Psoas muscle (tissue), 8 donors: ENCODE results near the gene TMEM217. TPM values are rescaled to one million over a fixed set of nuclear protein-coding genes. Genes with fewer than 3 reads are reported as not detected.
A peak's percentile ranks its signal among the peaks of the same experiment; 100 is the strongest.

ENCODE experiments used
- ATAC-seq, 4 donors: fragments of 200-7000 bp; cut with Tn5 transposase; one replicate each; pipeline ENCODE4 v1.9.1; 2020; ENCODE audit warnings: moderate library complexity in 3 of 4, mild to moderate bottlenecking in 2 of 4
- DNase-seq, 2 donors: peaks; one replicate each; pipeline ENCODE4 v3.0.0-alpha.2; 2020
- H3K27ac ChIP-seq: fragments of 200-600 bp; one replicate; pipeline ENCODE4 v1.8.0; 2022
- H3K27me3 ChIP-seq, 3 donors: fragments of 200-600 bp in 1 of 3; one replicate each; pipeline versions ENCODE4 v1.6.1 to v1.8.0; 2013 to 2022; ENCODE audit warnings: low read length in 2 of 3, mild to moderate bottlenecking in 2 of 3, moderate library complexity in 1 of 3; ENCODE audit not compliant: insufficient read depth in 3 of 3
- H3K36me3 ChIP-seq, 2 donors: fragments of 200-600 bp in 1 of 2; one replicate each; pipeline versions ENCODE4 v1.6.1 to v1.8.0; 2013 to 2022; ENCODE audit warnings: low read depth in 1 of 2, mild to moderate bottlenecking in 1 of 2, moderate library complexity in 1 of 2; ENCODE audit not compliant: insufficient read depth in 1 of 2
- H3K4me1 ChIP-seq: fragments of 200-600 bp; one replicate; pipeline ENCODE4 v1.8.0; 2022
- H3K4me3 ChIP-seq: fragments of 200-600 bp; one replicate; pipeline ENCODE4 v1.8.0; 2022; ENCODE audit warnings: mild to moderate bottlenecking
- H3K9me3 ChIP-seq: fragments of 200-600 bp; one replicate; pipeline ENCODE4 v1.8.0; 2022
- CTCF ChIP-seq: fragments of 200-600 bp; IDR thresholded peaks from one replicate; pipeline ENCODE4 v1.8.0; 2022; ENCODE audit warnings: antibody characterized with exemption
- WGBS, 3 donors: extraction: QIAGEN DNeasy Blood & Tissue Kit; methylation state at CpG; one replicate each; pipeline versions ENCODE4 v1.1.6 to v1.1.7; 2013; 5-methylcytosine and 5-hydroxymethylcytosine counted together
- intact Hi-C, 2 donors: fragments of 100-400 bp; cut with DNase I; formaldehyde crosslinking; loops; one replicate each; pipeline versions ENCODE4 v1.11.0 to v1.14.2; 2022
- polyA plus RNA-seq, 3 donors: library from polyadenylated mRNA; stranded (reverse); fragments of 200-250 nt; gene quantifications; one replicate each; pipeline ENCODE4 v1.2.3, GENCODE V29; 2013
- total RNA-seq, 4 donors: library from RNA; stranded (reverse); fragmentation: NEBNext Ultra II Directional in 2 of 4; extraction: Animal tissue kit (Norgen Biotek cat#: 25700) in 2 of 4; gene quantifications; one replicate each; pipeline versions ENCODE4 v1.2.1 to v1.2.4, GENCODE V29; 2021 to 2023
- donor health status: healthy with polysubstance abuse.
- donor health status: DM: no; HTN: no; CAD: no; lungs with moderate emphysema.
- donor health status: Bipolar disorder and iron deficiency.
- donor health status: healthy.
- donor health status: DM: yes; HTN: yes; CAD: no.
- donor health status: DM: no; HTN: no; CAD: no.
- donor health status: DM: no; HTN: no; CAD: no.
- donor health status: DM: yes; HTN: yes; CAD: no.

The TMEM217 gene
- total and polyA plus RNA-seq, 7 donors: 0.05 to 4.3 (median 0.31) TPM; not detected in 1

DNA sequence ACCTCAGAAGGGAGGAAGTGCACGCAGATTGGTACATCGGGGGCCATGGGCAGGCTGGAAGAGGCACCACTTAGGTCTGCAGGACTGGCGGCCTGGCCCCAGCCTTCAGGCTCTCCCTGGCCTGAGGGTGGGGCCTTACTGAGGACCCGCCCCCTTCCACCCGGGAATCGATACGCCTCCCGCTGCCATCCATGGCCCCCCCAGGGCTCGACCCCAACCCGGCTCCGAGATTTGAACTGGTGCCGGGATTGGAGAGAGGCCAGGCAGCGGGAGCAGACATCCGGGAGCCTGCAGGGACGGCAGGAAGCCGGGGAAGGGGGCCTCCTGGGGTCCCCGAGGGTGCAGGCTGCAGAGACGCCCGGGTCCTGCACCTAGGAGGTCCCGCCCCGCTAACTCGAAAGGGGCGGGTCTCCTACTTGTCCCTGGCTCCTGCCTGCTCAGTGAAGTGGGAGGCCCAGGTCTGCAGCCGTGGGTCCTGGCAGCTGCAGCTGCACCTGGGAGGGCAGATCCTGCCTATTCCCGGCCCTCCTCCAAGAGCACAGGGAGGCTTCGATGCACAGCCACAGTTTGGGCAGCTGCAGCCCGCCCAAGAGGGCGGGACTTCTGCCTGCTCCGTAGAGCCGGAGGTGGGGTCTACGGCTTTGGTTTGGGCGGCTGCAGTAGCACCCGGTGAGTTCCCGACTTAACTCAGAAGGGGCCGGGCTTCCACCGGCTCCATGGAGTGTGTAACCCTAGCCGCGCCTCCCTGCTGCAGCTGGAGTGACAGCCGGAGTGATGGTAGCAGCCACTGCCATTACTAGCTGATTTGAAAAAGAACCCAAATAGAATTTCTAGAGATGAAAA, 35.6 kb downstream of the TMEM217 start:
- intact Hi-C loops: loop anchor here in 1 of 2 donors (5.0 kb wide), 1 partner anchor 210 kb away; the partner anchor contains the start of gene CMTR1
- no peaks in the 10 kb centered on the region for H3K9me3 ChIP-seq
- WGBS, 3 donors: 3 to 5% (median 3%) methylated on average over 31 to 39 of the region's 39 CpGs
- H3K36me3 ChIP-seq: no peaks in the 10 kb centered on the region
- peak; percentile 87 to 93 (median 91) for ATAC-seq
- peak overlapping the region; percentile 15 for H3K27ac ChIP-seq
- no peaks in the 10 kb centered on the region for H3K27me3 ChIP-seq
- DNase-seq: peak; percentile 66 to 79
- TF ChIP-seq CTCF: no peak
- H3K4me3 ChIP-seq: peak overlapping the region; percentile 74
- H3K4me1 ChIP-seq: peaks cover 8% of the 10 kb centered on the region

DNA sequence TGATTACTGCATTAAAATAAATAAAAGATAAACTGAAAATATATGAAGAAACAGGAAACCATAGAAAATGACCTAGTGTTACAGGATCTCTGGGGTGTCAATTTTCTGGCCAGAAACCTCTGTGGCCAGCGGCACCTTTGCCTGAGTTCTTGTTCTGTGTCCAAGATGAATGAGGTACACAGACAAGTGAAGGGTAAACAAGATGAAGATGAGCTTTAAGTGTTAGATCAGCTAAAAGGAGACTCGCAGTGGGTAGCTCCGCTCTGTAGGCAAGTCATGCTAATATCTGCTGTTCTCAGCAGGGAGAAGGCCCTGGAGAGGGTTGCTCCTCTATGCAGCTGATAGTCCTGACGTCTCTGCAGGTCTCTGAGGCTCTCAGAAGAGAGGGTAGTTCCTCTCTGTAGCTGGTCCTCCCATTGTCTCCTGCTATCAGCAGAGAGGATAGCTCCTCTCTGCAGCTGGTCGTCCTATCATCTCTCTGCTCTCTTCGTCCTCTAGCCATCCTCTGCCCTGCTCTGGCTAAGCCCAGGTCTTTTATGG, 36.3 kb downstream of the TMEM217 start:
- ATAC-seq (peak in 1 of 4 donors; percentile 15), DNase-seq (no peak)
- Histone ChIP-seq H3K36me3 (no peaks in the 10 kb centered on the region), H3K4me1 (peaks cover 8% of the 10 kb centered on the region), H3K9me3 (no peaks in the 10 kb centered on the region), H3K27me3 (no peaks in the 10 kb centered on the region), H3K27ac (peak overlapping the region; percentile 15), H3K4me3 (peak overlapping the region; percentile 74)
- no peak for TF ChIP-seq CTCF
- intact Hi-C loops: loop anchor here in 1 of 2 donors (5.0 kb wide), 1 partner anchor 211 kb away; the partner anchor contains the start of gene CMTR1
- 66 to 73% (median 66%) methylated on average over 6 of the region's 6 CpGs for whole genome bisulfite sequencing, 3 donors

DNA sequence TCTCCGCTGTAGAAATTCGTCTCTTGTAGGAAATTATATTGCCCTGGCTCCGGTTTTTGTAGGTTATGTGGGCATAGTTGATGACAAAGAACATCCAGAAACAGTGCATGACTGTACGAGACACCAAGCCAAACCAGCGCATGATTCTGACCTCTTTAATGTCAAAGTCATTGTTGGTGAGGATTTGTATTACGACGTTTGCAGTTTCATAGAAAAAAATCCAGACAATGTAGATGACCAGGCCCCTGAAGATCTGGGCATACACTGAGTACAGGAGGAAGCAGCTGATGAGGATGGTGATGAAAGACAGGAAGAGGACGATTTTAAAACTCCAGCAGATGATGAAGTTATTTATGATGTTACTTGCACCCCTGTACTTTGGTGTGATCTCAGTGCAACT, 39.4 kb downstream of the TMEM217 start:
- no peaks in the 10 kb centered on the region for H3K36me3 ChIP-seq
- H3K9me3 ChIP-seq: no peaks in the 10 kb centered on the region
- no peak for TF ChIP-seq CTCF
- peaks cover 8% of the 10 kb centered on the region for H3K4me1 ChIP-seq
- 72 to 77% (median 73%) methylated on average over 8 of the region's 8 CpGs for WGBS, 3 donors
- H3K4me3 ChIP-seq: no peak overlapping the region
- DNase-seq (no peak), ATAC-seq (no peak)
- H3K27me3 ChIP-seq: no peaks in the 10 kb centered on the region
- H3K27ac ChIP-seq: no peak overlapping the region
- intact Hi-C loops: loop anchor here in 1 of 2 donors (5.0 to 10.0 kb wide), 2 partner anchors 334 to 451 kb away; partner anchors contain the start of gene C6orf89

DNA sequence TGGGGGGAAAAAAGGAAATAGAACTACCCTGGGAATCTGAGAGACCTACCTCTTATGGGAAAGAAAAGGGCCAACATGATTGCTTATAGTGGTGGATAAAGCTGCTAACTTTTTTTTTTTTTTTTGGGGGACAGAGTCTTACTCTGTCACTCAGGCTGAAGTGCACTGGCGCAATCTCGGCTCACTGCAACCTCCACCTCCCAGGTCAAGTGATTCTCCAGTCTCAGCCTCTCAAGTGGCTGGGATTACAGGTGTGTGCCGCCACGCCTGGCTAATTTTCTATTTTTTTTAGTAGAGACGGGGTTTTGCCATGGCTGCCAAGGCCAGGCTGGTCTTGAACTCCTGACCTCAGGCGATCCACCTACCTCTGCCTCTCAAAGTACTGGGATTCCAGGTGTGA, 39.9 kb downstream of the TMEM217 start:
- Histone ChIP-seq H3K4me3 (no peak overlapping the region), H3K4me1 (peaks cover 5% of the 10 kb centered on the region), H3K9me3 (no peaks in the 10 kb centered on the region), H3K27me3 (no peaks in the 10 kb centered on the region), H3K27ac (no peak overlapping the region), H3K36me3 (no peaks in the 10 kb centered on the region)
- intact Hi-C loops: loop anchor here in 1 of 2 donors (5.0 to 10.0 kb wide), 2 partner anchors 333 to 451 kb away; partner anchors contain the start of gene C6orf89
- no peak for DNase-seq
- no peak for ATAC-seq
- WGBS, 3 donors: 90 to 97% (median 96%) methylated on average over 6 of the region's 6 CpGs
- no peak for TF ChIP-seq CTCF
